ENCODE results near the gene CA10. TPM values are rescaled to one million over a fixed set of nuclear protein-coding genes. Genes with fewer than 3 reads are reported as not detected.

CA10 gene
- total and polyA plus RNA-seq, 2 experiments from 2014 or later, result 0.92 to 1.5 TPM

GRCh38 chr17:51718983-51719382, 439.5 kb downstream of the CA10 start:
- Mint-ChIP-seq H3K27ac (no peak overlapping the region), H3K9me3 (no peaks in the 10 kb centered on the region; the same call in 2 of the 3 replicates), H3K4me3 (no peak overlapping the region), H3K27me3 (ENCODE audit: insufficient read depth, low read depth, poor library complexity) (no peaks in the 10 kb centered on the region), H3K36me3 (ENCODE audit: low read depth) (no peaks in the 10 kb centered on the region), H3K4me1 (no peaks in the 10 kb centered on the region)
- no peaks in the 10 kb centered on the region for H3K4me1 ChIP-seq (ENCODE audit: insufficient read depth)
- no peak overlapping the region for H3K4me2 ChIP-seq
- ATAC-seq, result no peak
- no peaks in the 10 kb centered on the region for H4K20me1 ChIP-seq (replicated peaks; ENCODE audit: insufficient read depth)
- no peaks in the 10 kb centered on the region for H3K27me3 ChIP-seq (ENCODE audit: insufficient read depth)
- H3K27ac ChIP-seq (ENCODE audit: low read depth), result no peak overlapping the region
- no peak for TF ChIP-seq ETS1 (IDR thresholded peaks at IDR 0.05)
- no peak for TF ChIP-seq CTCF (conservative IDR thresholded peaks at IDR 0.05; ENCODE audit: low read depth in 2 of 2)
- no peak for TF ChIP-seq ZNF114 (CRISPR knock-in tag; IDR thresholded peaks at IDR 0.05)
- no peak for TF ChIP-seq ZNF331 (CRISPR knock-in tag; IDR thresholded peaks at IDR 0.05; ENCODE audit: low read depth)
- TF ChIP-seq EZH2phosphoT487 (IDR thresholded peaks at IDR 0.05; ENCODE audit: unreplicated experiment), result no peak
- TF ChIP-seq CREB1 (CRISPR knock-in tag; IDR thresholded peaks at IDR 0.05; ENCODE audit: low read depth), result no peak
- TF ChIP-seq JUNB (IDR thresholded peaks at IDR 0.05; ENCODE audit: unreplicated experiment), result no peak
- TF ChIP-seq NANOG (IDR thresholded peaks at IDR 0.05; ENCODE audit: borderline replicate concordance), result no peak
- no peak for TF ChIP-seq POLR2AphosphoS5 (IDR thresholded peaks at IDR 0.05; ENCODE audit: low read depth)
- TF ChIP-seq REST (IDR thresholded peaks at IDR 0.05; ENCODE audit: unreplicated experiment), result no peak
- TF ChIP-seq STAT1 (IDR thresholded peaks at IDR 0.05; ENCODE audit: unreplicated experiment), result no peak
- no peak for TF ChIP-seq ZNF462 (CRISPR knock-in tag; IDR thresholded peaks at IDR 0.05)
- no peak for TF ChIP-seq EZH2 (IDR thresholded peaks at IDR 0.05; ENCODE audit: low read depth, unreplicated experiment)
- H3K79me2 ChIP-seq (replicated peaks; ENCODE audit: insufficient read depth), result no peaks in the 10 kb centered on the region
- H3K9me2 ChIP-seq (ENCODE audit: insufficient read depth), result peaks cover 6% of the 10 kb centered on the region; the same call in 1 of the 2 replicates
- H2AFZ ChIP-seq, result no peak overlapping the region
- no peaks in the 10 kb centered on the region for H3K36me3 ChIP-seq (ENCODE audit: insufficient read depth)
- H3F3A ChIP-seq (replicated peaks; ENCODE audit: low read depth), result no peaks in the 10 kb centered on the region
- no peak for DNase-seq (ENCODE audit: low spot score)
- H3K4me3 ChIP-seq, result no peak overlapping the region

Measured in GM23338 (cell line).